HL-60/S4 treated with phorbol 12-myristate 13-acetate at 8.2 ng/mL for 4 days and 3 days (cell line): ENCODE data around the gene HMX2.

ENCODE experiments used
- in situ Hi-C: fragments of 300-500 bp; cut with MboI; formaldehyde crosslinking; loops from 2 replicates; pipeline ENCODE4 v1.15.0; 2022; ENCODE audit warnings: low sequenced_read_pairs

Gene HMX2, protein sequence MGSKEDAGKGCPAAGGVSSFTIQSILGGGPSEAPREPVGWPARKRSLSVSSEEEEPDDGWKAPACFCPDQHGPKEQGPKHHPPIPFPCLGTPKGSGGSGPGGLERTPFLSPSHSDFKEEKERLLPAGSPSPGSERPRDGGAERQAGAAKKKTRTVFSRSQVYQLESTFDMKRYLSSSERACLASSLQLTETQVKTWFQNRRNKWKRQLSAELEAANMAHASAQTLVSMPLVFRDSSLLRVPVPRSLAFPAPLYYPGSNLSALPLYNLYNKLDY

DNA sequence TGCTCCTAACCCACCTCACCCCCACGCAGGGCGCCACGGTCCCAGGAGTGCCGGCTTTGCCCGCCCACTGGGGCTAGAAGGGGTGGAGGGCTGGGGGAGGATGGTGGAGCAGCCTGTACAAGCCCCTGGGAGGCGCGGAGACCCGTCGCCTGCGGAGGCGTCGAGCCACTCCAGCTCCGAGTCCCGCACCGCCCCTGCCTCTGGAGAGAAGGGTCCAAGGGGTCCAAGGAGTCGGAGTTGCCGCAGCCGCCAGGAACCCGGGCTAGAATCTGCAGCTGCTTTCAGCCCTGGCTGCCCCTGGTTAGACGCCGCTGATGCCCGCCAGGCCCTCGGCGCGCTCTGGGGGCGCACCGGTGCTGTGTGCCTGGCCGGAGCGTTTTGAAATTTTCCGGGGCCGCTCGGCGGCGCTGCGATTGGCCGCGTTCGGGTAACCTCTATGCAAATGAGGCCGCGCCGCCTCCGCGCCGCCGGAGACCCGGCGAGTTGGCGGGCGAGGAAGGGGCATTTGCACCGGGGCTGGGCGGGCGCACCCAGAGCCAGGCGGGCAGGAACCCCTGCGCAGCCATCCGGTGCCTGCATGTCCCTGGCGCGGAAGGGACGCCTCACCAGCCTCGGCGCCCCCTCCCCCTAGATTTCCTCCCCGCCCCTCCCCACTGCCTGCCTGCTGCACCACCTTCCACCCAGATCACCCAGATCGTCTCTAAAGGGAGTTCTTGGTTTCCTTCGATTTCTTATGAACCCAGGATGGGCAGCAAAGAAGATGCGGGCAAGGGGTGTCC is at the start of gene HMX2:
HMX2 (plus strand) TSS at position 502 of the 779 bp plus-strand sequence; CDS start at position 745, 243 bp downstream.
- in situ Hi-C loops, result no loop called here

DNA sequence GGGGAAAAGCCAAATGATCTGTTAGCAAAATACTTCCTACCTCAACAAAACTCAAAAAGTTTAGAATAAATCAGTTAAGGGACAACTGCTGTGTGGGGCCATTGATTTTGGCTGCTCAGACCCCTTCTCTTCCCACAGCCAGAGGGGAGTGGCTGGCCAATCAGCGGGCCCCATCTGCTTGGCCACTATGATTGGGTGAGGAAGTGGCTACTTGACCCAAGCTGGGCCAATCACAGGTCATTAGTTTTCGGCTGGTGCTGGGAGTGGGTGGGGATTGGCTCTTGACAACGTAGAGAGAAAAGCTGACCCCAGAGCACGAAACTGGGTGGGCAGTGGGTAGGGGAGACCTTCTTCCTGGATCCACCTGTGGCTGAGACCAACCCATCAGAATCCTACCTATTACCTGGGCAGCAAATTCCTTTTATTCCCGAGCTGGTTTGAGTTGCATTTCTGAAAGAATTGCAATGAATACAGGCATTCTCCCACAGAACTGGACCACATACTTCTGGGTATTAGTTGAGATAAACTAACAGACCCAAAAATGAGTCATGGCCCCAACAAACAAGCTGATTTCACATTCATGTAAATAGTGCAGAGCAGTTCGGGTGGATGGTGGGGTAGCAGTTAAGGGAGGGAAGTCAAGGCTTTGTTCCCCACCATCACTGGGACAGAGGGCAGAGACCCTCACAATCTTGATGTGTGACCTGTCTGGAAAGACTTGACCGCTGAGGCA is 47.7 kb upstream of the HMX2 start:
- in situ Hi-C loops, result no loop called here

DNA sequence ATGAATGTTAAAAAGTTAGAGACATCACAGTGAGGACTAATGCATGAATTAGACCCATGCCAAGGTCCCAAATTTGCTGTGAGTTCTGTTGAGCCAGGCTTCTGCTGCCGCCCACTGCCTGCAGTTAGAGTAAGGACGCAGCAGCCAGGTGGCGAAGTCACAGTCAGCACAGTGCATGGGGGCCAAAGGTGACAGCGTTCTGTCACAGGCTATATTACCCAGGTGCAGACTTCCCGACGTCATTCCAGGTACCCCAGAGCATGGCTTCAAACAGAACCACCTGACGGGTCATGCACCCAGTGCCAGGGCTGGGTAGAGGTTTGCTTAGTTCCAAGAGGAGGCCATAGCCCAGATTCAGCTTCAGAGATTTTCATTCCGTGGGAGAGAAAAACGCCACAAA is 46.1 kb upstream of the HMX2 start:
- in situ Hi-C loops, result no loop called here

DNA sequence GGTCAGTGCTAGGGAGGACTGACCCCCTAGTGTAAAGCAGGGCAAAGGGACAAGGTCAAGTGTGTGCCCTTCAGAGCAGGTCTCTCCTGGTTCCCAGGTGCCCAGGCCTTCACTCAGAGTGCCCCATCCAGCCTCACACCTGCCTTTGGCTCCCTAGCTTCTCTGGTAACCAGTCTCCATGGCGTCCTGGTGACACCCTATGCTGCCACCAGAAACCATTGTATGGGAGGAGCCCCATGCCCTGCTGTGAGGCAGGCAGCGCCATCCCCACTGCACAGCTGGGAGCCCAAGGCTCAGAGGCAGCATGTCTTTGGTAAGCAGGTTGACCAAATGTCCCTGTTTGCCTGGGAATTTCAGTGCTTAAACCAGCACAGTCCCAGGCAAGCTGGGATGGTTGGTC is 45.3 kb upstream of the HMX2 start:
- in situ Hi-C loops, result no loop called here

DNA sequence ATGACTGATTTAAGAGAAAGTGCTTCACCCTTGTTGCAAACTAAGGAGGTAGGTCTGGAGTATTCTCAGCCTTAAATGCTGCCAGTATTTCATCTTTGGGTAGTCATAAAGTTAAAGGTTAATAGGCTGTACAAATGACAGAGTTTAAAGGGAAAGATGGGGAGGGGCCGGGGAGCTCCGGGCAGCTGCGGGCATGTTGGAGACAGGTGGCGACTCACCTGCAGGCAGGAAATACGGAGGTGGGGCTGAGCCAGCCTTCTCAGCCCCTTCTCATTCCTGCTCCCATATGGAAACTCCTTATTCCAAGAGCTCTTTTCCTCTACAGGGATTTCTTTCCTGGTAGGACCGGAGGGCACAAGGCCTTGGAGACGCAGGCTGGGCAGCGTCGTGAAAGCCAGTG is 44.0 kb upstream of the HMX2 start:
- in situ Hi-C loops, result no loop called here

DNA sequence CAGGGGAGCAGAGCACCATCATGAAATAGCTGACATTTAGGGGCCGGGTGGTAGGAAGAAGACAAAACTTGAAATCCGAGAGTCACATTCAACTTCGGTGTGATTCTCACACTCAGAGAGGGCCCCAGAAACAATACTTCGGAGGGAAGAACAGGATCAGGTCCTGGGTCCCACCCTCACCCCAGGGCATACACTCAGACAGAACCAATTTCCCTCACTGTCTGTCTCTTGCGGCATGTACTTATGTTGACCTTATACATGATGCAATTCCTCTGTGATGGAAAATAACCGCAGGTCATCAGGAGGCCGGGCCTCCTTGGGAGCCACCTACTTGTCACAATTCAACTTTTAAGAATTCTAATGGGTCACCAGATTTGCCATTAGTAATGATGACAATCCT is 38.5 kb upstream of the HMX2 start:
- in situ Hi-C loops, result no loop called here

DNA sequence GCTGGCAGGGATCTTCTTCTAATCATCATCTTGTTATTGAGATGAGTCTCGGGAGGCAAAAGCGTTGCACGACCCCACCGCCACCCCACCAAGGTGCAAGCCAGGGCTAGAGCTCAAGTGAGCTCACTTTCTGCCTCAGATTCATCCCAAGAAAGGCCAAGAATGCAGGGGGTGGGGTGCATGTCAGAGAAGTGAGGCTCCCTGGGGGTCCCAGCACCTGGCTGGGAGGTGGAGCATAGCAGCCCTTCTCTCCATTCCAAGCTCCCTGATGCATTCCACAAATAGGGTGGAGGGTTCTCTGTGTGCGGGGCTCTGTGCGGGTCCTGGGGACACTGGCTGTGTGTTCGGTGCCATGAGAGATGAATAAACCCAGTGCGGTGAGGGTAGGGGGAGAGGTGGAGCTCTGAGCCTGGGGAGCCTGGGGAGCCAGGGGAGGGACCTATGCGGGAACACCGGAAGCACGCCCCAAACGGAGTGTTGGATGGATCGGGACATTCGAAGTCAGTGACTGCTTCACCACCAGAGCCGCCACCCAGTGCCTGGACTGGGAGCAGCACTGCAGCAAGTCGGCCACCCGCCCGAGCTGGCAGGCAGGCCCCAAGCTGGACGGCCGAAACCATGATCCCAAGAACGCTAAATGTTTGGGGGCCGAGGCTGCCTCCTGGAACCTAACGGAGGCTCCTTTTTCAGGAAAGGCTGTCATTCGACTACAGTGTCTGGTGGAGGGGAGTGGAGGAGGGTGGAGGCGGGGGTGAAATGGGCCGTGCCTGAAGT is 30.1 kb upstream of the HMX2 start:
- in situ Hi-C loops, result no loop called here

DNA sequence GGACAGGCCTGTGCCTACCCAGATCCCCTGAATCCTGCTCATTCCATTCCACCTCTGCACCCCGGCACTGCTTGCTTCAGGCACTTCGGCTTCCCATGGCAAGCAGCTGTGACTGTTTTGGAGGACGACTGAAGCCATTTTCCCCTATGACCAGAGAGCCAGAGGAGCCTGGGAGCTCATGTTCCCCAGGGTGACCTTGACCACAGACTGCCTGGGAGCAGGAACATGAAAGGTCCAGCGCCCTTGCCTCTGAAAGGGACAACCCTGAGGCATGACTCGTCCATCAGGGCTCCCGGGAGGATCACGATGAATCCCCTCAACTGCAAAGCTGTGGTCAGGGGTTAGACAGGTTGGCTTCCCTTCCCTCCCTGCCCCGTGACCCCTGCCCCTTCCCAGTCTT is 28.9 kb upstream of the HMX2 start:
- in situ Hi-C loops, result no loop called here

DNA sequence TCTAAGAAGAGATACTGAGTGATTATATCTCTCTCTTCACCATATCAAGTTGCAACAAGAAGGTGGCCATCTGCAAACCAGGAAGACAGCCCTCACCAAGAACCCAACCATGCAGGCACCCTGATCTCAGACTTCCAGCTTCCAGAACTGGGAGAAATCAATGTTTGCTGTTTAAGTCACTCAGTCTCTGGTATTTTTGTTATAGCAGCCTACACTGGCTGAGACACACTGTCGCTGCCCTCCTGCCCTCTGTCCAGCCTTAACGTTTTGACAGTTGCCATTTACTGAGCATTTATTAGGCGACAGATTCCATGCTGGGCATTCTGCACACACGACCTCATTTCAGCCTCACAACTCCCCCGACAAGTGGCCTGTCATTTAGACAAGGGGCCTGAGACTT is 21.7 kb upstream of the HMX2 start:
- in situ Hi-C loops, result no loop called here

DNA sequence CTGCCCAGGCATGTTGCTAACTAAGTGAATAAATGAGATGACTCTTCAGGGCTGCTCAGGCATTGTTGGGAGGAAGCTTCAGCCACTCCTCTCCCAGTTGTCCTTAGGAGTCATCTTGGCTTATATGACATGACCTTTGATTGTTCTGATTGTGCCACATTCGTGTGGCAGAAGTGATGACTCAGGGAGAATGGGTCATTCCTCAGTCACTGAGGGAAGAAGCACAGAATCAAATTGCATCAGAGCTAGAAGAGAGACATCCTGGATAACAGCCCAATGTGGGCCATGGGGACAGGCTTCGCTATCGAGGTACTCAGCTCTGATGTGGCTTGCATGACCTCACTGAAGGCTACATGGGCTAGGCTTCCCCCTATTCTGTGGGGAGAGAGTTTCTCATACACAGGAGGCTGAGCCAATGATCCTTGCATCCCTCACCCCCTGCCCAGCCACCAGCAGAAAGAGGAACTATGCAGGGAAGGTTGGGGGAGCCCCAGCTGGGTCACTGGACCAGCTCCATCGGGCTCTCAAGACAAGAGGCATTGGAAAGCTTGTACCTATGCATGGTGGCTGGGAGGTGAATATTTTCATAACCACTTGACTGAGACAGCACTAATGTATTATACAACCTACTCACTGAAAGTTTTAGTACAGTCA is 18.2 kb upstream of the HMX2 start:
- in situ Hi-C loops, result loop anchor here (10.0 kb wide), 1 partner anchor 425 kb away; no protein-coding TSS in a partner anchor

DNA sequence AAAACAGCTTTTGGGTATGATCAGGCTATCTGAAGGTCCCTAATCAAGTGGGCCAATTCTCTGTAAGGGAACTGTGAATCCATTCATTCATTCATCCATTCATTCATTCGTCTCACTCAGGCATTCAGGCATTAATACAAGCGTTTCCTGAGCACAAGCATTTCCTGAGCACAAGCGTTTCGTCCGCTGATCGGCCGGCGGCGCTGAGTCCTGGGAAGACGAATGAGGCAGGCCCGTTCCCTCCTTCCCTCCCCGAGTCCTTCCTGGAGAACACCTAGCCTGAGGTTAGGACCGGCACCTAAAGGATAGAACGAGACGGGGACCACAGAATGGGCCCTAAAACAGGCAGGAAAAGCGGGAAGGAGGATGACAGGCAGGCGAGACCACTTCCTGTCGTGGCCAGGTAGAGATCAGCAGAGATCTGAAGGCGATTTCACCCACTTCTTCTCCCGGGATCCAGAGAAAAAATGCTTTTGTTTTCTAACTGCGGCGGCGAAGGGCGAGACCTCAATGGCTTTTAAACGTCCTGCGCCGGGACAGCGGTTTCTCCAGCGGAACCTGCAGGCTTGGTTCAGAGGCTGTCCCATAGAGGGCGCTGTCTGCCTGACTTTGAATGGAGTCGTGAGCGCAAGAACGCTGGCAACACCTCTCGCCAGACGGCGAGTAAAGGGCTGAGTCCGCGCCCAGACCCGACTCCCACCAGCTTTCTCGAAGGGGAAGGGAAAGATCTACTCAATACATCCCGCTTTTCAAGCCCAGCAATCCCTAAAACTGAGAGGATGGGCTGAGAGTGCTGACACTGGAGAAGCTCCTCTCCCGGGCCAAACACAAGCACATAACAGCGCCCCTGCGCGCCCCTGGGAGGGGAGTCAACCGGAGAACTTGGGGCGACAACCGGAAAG is 15.1 kb upstream of the HMX2 start:
- in situ Hi-C loops, result loop anchor here (10.0 kb wide), 1 partner anchor 422 kb away; no protein-coding TSS in a partner anchor

DNA sequence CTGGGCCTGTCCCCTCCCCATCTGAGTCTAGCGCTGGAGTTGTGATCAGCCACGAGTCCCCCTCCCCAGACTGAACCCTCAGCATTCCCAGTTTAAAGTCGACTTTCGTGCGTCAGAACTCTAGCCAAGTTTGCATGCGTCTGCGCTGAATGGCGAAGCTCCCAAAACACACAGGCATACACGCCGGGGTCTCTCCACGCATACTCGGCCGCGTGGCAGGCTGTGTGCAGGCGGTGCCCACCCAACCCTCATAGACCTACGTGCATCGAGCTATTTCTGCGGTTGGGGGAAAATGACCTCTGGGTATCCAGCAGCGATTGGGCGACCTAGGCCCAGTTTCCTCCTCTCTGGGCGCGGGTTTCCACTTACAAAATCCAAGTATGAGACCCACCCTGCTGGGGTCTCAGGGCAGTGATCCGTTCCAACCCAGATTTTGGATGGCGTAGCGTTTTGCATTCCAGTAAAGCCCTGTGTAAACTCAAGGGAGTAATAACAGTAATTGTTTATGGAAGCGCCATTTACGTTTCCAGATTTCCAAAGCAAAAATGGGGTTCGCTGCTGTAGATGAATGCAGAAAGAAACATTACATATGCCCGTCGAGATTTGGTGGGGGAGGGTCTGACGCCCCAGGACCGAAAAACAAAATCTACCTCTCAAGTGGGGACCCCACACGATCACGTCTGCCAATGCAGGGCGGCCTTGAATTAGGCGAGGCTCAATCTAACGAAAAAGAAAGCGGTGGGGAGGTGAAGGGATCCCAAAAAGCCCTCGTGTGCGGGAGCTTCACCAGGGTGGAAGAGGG is 14.2 kb upstream of the HMX2 start:
- in situ Hi-C loops, result loop anchor here (10.0 kb wide), 1 partner anchor 421 kb away; no protein-coding TSS in a partner anchor

DNA sequence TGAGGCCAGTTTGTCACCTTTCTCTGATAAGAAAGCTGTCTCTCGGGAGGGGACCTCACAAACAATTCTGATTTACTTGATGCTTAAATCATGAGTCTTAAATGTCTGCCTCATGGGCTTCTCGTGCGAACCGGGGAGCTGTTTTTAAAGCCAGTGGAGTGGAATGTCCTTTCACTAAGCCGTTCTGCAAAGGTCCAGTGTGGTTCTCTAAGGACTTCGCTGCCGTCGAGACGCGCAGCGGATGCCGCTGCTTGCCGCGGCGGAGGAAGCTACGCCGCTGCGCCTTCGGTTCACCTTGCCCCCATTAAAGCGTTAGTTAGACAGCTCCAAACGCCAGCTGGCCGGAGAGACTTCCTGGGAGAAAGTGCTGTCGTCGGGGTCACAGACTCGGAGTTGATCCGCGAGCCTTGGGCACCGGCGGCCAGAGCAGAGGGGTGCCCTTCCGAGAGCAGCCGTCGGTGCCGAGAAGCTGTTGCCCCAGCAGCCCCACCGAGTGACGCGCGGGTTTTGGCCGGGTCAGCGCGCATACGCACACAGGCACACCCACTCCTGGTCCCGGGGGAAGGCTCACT is 13.5 kb upstream of the HMX2 start:
- in situ Hi-C loops, result loop anchor here (10.0 kb wide), 1 partner anchor 420 kb away; no protein-coding TSS in a partner anchor

DNA sequence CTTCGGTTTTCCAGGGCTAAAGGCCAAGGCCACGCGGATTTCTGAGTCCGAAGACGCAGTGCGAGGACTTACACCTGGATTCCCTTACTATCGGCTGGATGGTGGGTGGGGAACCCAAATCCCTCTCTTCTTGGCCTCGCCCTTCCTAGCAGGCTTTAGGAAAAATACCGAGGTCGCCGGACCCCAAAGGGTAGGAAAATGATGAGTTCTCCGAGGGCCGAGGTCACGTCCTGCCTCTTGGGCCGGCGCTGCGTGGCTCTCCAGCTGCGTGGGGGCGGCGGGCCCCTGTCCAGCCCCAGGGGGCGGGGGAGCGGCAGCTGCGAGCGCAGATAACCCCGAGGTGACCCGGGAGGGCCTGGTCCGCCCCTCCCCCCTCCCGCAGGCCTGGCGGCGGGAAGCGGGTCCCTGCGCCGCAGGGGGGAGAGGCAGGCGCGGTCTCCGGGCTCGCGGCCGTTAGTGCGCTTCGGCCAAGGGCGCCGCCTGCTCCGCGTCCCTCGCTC is 13.0 kb upstream of the HMX2 start:
- in situ Hi-C loops, result loop anchor here (10.0 kb wide), 1 partner anchor 420 kb away; no protein-coding TSS in a partner anchor

DNA sequence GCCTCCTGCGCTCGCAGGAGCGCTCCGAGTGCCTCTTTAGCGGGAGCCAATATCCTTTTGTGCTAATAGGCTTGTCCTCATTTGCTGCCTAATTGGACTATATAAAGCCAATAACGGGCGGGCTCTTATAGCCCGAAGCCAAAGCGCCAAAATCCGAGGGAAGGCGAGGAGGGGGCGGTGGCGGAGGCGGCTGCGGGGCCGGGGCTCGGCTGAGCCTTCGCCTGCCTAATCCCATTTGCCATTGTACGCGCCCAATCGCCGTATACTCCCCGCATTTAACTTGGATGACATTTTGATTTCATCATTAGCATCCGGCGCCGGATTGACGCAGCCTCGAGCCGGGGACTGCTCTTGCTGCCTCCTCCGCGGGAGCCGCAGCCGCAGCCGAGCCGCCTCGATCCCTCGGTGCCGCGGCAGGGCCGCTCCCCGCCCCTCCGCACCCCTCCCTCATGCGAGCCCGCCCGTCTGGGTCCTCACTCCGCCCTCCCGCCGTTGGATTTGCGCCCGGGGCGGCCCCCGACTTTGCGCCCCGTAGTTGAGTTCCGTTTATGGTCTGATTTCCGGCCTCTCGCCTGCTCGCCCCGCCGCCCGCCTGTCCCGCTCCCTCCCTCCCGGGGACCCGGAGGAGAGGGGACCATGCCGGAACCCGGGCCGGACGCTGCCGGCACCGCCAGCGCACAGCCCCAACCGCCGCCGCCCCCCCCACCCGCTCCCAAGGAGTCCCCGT is 12.4 kb upstream of the HMX2 start, which contains the start of gene HMX3:
HMX3 (plus strand) TSS at position 556 of the 727 bp plus-strand sequence; CDS start at position 637, 81 bp downstream.
- in situ Hi-C loops, result loop anchor here (10.0 kb wide), 1 partner anchor 419 kb away; no protein-coding TSS in a partner anchor

DNA sequence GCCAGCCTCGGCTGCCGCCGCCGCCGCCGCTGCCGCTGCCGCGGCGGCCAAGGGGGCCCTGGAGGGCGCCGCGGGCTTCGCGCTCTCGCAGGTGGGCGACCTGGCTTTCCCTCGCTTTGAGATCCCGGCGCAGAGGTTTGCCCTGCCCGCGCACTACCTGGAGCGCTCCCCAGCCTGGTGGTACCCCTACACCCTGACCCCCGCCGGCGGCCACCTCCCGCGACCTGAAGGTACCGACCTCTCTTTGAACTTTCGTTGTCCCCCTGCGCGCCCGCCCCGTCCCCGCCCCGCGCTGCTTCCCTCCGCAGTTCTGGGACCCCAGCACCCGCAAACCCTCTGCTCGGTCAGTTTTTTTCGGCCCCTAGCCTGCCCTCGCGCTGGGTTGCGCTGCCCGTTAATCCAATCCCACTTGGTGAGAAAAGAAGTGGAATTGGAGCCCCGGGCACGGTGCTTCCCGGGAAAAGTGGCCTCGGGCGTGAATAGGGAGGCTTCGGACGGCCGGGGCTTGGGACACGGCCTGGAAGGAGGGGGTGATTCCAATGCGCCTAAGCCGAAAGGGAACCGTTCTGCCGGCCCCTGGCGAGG is 11.6 kb upstream of the HMX2 start:
- in situ Hi-C loops, result loop anchor here (10.0 kb wide), 1 partner anchor 418 kb away; no protein-coding TSS in a partner anchor
